GM12864 (cell line): ENCODE data around the gene PRKACA.

Source experiments
- DNase-seq: peaks from one replicate; pipeline ENCODE4 v3.0.0-alpha.2; 2011; ENCODE audit warnings: low read depth
- H3K4me3 ChIP-seq: 2 replicates; pipeline ENCODE4 v1.5.1; 2011; ENCODE audit warnings: mild to moderate bottlenecking, low read depth, low read length, control low read depth
- TF ChIP-seq, protein P1 (sequence below): IDR thresholded peaks from 2 replicates; pipeline ENCODE4 v1.5.1; 2011; ENCODE audit warnings: low read depth, mild to moderate bottlenecking, moderate library complexity, low read length, control low read depth, inconsistent platforms; ENCODE audit errors: missing control alignments

PRKACA gene

DNA sequence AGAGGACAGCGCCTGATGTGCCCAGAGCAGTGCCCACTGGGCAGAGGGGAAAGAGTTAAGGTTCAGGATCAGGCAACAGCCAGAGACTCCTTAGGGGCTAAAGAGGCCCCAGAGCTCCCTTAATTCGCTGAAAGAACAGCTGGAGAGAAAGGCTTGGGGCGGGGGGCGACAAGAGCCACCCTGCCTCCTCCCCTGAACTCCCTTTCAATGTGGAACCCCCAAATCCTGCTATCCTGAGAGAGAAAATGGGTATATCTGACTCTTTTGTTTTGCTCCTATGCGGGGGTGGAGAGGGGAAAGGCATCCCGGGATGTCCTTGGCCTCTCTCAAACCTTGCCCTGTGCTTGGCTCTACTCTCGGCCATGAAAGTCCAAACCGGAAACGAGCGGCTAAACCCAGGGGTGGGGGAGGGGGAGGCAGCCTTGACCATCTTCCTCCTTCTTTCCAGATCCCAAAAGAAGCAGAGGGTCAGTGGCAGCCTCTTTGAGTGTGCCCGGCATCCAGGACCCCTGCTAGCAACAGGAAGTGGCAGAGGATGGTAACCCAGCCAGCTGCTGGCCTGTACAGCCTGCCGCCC lies 4.7 kb downstream of the PRKACA start:
- DNase-seq: no peak
- TF ChIP-seq, protein P1, sequence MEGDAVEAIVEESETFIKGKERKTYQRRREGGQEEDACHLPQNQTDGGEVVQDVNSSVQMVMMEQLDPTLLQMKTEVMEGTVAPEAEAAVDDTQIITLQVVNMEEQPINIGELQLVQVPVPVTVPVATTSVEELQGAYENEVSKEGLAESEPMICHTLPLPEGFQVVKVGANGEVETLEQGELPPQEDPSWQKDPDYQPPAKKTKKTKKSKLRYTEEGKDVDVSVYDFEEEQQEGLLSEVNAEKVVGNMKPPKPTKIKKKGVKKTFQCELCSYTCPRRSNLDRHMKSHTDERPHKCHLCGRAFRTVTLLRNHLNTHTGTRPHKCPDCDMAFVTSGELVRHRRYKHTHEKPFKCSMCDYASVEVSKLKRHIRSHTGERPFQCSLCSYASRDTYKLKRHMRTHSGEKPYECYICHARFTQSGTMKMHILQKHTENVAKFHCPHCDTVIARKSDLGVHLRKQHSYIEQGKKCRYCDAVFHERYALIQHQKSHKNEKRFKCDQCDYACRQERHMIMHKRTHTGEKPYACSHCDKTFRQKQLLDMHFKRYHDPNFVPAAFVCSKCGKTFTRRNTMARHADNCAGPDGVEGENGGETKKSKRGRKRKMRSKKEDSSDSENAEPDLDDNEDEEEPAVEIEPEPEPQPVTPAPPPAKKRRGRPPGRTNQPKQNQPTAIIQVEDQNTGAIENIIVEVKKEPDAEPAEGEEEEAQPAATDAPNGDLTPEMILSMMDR: no peak
- H3K4me3 ChIP-seq: no peak overlapping the region

DNA sequence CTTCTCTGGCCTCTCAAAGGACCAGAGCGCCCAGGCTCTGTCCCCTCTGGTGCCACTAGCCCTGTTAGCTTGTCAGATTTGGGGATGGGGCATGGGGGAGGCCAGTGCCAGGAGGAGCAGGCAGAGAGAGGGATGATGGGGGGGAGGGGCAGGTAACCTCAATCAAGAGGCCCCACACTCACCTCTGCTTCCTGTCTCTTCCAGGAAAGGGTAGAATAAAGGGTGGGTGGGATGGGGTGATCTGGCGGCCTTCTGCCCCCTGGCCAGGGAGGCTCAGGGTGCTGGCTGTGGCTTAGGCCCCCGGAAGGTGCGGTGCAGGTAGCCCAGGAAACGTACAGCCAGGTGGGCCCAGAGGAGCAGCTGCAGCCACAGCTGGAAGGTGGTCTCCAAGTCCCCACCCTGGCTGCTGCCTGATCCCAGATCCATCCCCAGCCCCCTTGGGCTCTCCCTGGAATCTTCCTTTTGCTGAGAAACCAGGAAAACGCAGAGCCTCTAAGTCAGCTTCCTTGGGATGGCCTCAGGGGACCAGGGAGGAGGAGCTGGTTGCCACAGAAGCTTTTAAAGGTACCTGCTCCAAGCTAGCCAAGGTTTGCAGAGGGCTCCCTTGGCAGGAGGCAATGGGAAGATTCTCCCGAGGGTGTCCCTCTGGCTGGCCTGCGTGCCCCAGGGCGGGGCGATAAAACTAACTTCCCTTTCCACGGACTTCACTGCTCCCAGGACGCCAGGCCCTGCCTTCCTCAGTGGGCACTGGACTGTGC lies 5.3 kb downstream of the PRKACA start:
- DNase-seq: no peak
- TF ChIP-seq, protein P1: no peak
- H3K4me3 ChIP-seq: no peak overlapping the region

GRCh38 chr19:14111486-14111885 lies 6.1 kb downstream of the PRKACA start:
- TF ChIP-seq, protein P1: no peak
- no peak for DNase-seq
- H3K4me3 ChIP-seq: no peak overlapping the region

DNA sequence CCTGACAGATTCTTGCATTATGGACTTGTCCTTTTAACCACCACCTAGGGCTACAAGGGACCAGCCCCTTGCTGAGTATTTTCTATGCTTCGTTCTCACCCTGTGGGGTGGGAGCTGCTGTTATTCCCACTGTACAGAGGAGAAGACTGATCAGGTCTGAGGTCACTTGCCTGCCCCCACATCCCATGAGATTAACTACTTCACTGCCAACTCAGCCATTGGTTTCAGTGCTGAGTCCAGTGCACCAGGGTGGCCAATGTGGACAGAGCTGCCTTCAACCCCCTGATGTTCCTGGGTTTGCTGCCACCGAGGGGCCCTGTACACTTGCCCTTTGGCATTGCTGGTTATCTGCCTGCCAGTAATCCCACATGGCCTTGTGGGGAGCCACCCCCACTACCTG lies 6.9 kb downstream of the PRKACA start:
- TF ChIP-seq, protein P1: no peak
- DNase-seq: no peak

DNA sequence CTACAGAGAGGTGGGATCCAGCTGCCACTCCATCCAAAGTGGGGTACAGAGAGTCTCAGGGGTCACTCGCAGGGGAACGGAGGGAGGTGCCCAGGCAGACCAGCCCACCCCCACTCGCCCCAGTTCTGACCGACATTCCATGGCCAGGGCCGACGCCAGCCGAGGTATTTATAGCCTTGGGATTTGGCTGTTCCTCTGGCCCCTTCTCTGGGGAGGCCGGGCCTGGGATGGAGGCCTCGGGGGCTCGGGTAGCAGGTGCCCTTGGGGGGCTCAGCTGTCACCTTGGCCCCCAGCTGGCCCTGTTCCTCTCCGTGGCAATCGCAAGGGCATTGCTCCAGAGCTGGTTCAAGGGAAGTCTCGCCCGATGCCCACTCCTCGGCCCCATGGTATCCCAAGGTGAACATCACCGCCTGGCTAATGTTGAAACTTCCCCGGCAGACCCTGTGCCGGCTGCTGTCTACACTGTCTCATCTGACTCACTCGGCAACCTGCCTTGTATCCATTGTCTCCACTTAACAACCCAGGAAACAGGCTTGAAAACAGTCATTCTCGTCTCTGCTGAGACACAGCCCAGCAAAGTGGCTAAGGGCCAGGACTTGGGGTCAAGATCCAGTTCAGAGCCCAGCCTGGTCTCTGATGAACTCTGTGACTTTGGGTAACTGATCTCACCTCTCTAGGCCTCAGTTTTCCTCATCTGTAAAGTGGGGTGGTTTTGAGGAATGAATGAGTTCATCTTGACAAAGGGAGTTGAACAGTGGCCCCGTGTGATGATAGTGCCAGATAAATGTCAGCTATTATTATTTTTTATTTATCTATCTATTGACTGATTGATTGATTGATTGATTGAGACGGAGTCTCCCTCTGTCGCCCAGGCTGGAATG lies 9.7 kb downstream of the PRKACA start:
- DNase-seq: no peak
- no peak overlapping the region for H3K4me3 ChIP-seq
- TF ChIP-seq, protein P1: no peak

More for the DNA sequence above, 6.9 kb downstream of the PRKACA start:
- H3K4me3 ChIP-seq: no peak overlapping the region

DNA sequence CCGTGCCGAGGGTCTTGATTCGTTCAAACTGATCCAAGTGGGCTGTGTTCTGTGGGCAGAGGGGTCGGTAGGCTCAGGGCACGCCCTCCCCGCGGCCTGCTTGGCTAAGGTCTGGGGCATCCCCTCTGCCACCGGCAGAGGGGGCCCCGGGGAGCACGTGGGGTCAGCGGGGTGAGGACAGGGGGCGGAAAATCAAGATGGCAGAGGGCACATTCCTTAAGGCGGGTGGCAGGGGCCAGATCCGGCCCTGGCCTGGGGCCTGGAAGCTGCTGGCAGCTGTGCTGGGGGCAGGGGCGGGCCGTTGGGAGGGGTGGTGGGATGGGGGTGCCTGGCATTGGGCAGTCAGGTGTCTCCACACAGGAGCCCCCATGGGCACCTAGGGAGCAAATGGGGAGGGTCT lies 10.7 kb downstream of the PRKACA start:
- no peak overlapping the region for H3K4me3 ChIP-seq
- TF ChIP-seq, protein P1: no peak
- no peak for DNase-seq
